WERI-Rb-1 (cell line): ENCODE results near the gene SEC23A.

Experiments
- DNase-seq: peaks from one replicate; pipeline ENCODE4 v3.0.0-alpha.2; 2020
- H3K27ac ChIP-seq: fragments of 250-450 bp; sonication (Bioruptor Pico); 2 replicates; pipeline ENCODE4 v1.5.1; 2020; ENCODE audit warnings: mild to moderate bottlenecking, moderate library complexity
- H3K27me3 ChIP-seq: fragments of 250-450 bp; sonication (Bioruptor Pico); 2 replicates; pipeline ENCODE4 v1.5.1; 2021; ENCODE audit warnings: mild to moderate bottlenecking, low read depth, moderate library complexity; ENCODE audit not compliant: insufficient read depth, severe bottlenecking
- H3K36me3 ChIP-seq: fragments of 250-450 bp; sonication (Bioruptor Pico); 2 replicates; pipeline ENCODE4 v1.5.1; 2020; ENCODE audit warnings: mild to moderate bottlenecking, moderate library complexity
- H3K4me3 ChIP-seq: 2 replicates; pipeline ENCODE4 v1.5.1; 2011; ENCODE audit warnings: low read depth, mild to moderate bottlenecking, control low read depth, low read length
- H3K9me3 ChIP-seq: fragments of 250-450 bp; sonication (Bioruptor Pico); 2 replicates; pipeline ENCODE4 v1.5.1; 2021; ENCODE audit warnings: mild to moderate bottlenecking, moderate library complexity; ENCODE audit not compliant: severe bottlenecking
- CTCF ChIP-seq: IDR thresholded peaks from 2 replicates; pipeline ENCODE4 v1.5.1; 2011; ENCODE audit warnings: low read depth, mild to moderate bottlenecking, control low read depth, inconsistent platforms, low read length

Gene SEC23A

GRCh38 chr14:38992067-38992844, 110.8 kb downstream of the SEC23A start:
- H3K36me3 ChIP-seq: no peaks in the 10 kb centered on the region
- DNase-seq: no peak
- H3K4me3 ChIP-seq: no peak overlapping the region
- no peaks in the 10 kb centered on the region for H3K9me3 ChIP-seq
- H3K27ac ChIP-seq: no peak overlapping the region
- TF ChIP-seq CTCF: no peak
- peaks cover 75% of the 10 kb centered on the region for H3K27me3 ChIP-seq

- no peak for DNase-seq
- H3K36me3 ChIP-seq: no peaks in the 10 kb centered on the region
- H3K4me3 ChIP-seq: no peak overlapping the region
- H3K27me3 ChIP-seq: peaks cover 65% of the 10 kb centered on the region
- no peak for TF ChIP-seq CTCF
- H3K9me3 ChIP-seq: no peaks in the 10 kb centered on the region
- H3K27ac ChIP-seq: no peak overlapping the region
Observed at GRCh38 chr14:38991299-38991698, 111.7 kb downstream of the SEC23A start.

- H3K27me3 ChIP-seq: peaks cover 55% of the 10 kb centered on the region
- TF ChIP-seq CTCF: no peak
- no peaks in the 10 kb centered on the region for H3K36me3 ChIP-seq
- H3K27ac ChIP-seq: no peak overlapping the region
- H3K9me3 ChIP-seq: no peaks in the 10 kb centered on the region
- DNase-seq: no peak
- no peak overlapping the region for H3K4me3 ChIP-seq
Observed at GRCh38 chr14:38989922-38990546, 113.0 kb downstream of the SEC23A start.

- no peak overlapping the region for H3K4me3 ChIP-seq
- TF ChIP-seq CTCF: no peak
- no peaks in the 10 kb centered on the region for H3K9me3 ChIP-seq
- H3K27me3 ChIP-seq: peaks cover 39% of the 10 kb centered on the region
- DNase-seq: no peak
- H3K36me3 ChIP-seq: no peaks in the 10 kb centered on the region
- H3K27ac ChIP-seq: no peak overlapping the region
Observed at GRCh38 chr14:38987781-38988180, 115.3 kb downstream of the SEC23A start.

GRCh38 chr14:38982837-38983236, 120.2 kb downstream of the SEC23A start:
- H3K27ac ChIP-seq: no peak overlapping the region
- H3K4me3 ChIP-seq: no peak overlapping the region
- peaks cover 33% of the 10 kb centered on the region for H3K27me3 ChIP-seq

More at GRCh38 chr14:38982837-38983236, 120.2 kb downstream of the SEC23A start:
- Histone ChIP-seq H3K9me3 (no peaks in the 10 kb centered on the region), H3K36me3 (no peaks in the 10 kb centered on the region)
- no peak for DNase-seq
- TF ChIP-seq CTCF: no peak
